Activated CD4-positive, CD25-positive, alpha-beta regulatory T cell treated with anti-CD3 and anti-CD28 coated beads, Interleukin-2, amount 50 U/mL, for 16 hours (primary cell): ENCODE results near the gene ITCH.
"Not testable (repeated sequence)": the region's sequence is repeated elsewhere in the genome, so short reads cannot be mapped to it uniquely, and the experiment has no call there.

Experiments
- DNase-seq: peaks from one replicate; pipeline ENCODE4 v3.0.0-alpha.2; 2020; ENCODE audit warnings: low read depth, low spot score

The ITCH gene

GRCh38 chr20:34343458-34344211, 19.4 kb upstream of the ITCH start:
- no peak for DNase-seq

GRCh38 chr20:34344238-34344637, 18.8 kb upstream of the ITCH start:
- DNase-seq: no peak

GRCh38 chr20:34345402-34345736, 17.7 kb upstream of the ITCH start:
- no peak for DNase-seq

GRCh38 chr20:34345839-34346532, 17.1 kb upstream of the ITCH start:
- not testable (repeated sequence) for DNase-seq

GRCh38 chr20:34346533-34346865, 16.6 kb upstream of the ITCH start:
- not testable (repeated sequence) for DNase-seq

GRCh38 chr20:34347571-34347970, 15.5 kb upstream of the ITCH start:
- no peak for DNase-seq

GRCh38 chr20:34350095-34350494, 13.0 kb upstream of the ITCH start:
- DNase-seq: no peak

GRCh38 chr20:34353467-34353866, 9.6 kb upstream of the ITCH start:
- DNase-seq: not testable (repeated sequence)

- no peak for DNase-seq
Measured at GRCh38 chr20:34355427-34355826, 7.6 kb upstream of the ITCH start.

GRCh38 chr20:34359729-34360128, 3.3 kb upstream of the ITCH start:
- DNase-seq: not testable (repeated sequence)

GRCh38 chr20:34362502-34363061, 491 bp upstream of the ITCH start:
- no peak for DNase-seq

GRCh38 chr20:34363465-34364222, 571 bp downstream of the ITCH start:
- no peak for DNase-seq

GRCh38 chr20:34364223-34364506, 1.1 kb downstream of the ITCH start:
- DNase-seq: no peak

- DNase-seq: no peak
Measured at GRCh38 chr20:34365765-34366213, 2.7 kb downstream of the ITCH start.

GRCh38 chr20:34367155-34367554, 4.1 kb downstream of the ITCH start:
- DNase-seq: no peak

- DNase-seq: not testable (repeated sequence)
Measured at GRCh38 chr20:34367911-34368310, 4.8 kb downstream of the ITCH start.

- no peak for DNase-seq
Measured at GRCh38 chr20:34368547-34368946, 5.5 kb downstream of the ITCH start.

GRCh38 chr20:34369265-34369664, 6.2 kb downstream of the ITCH start:
- DNase-seq: no peak

GRCh38 chr20:34370062-34370461, 7.0 kb downstream of the ITCH start:
- no peak for DNase-seq

- DNase-seq: no peak
Measured at GRCh38 chr20:34373445-34373844, 10.4 kb downstream of the ITCH start.

GRCh38 chr20:34374209-34374760, 11.2 kb downstream of the ITCH start:
- no peak for DNase-seq

GRCh38 chr20:34375977-34376430, 12.9 kb downstream of the ITCH start:
- DNase-seq: no peak
